Gastroesophageal sphincter (tissue), 3 donors: Measurements from ENCODE around the gene SLC7A6.

Experiments
- CTCF ChIP-seq, 4 experiments: fragments of 200-600 bp in 2 of 4; fragments of 450-650 bp in 2 of 4; sonication (generic) in 1 of 4; IDR thresholded peaks; one replicate each; pipeline ENCODE4 v1.5.1; 2017 to 2019; ENCODE audit warnings: antibody characterized with exemption in 4 of 4, mild to moderate bottlenecking in 2 of 4, moderate library complexity in 2 of 4
- POLR2A ChIP-seq, 2 donors: fragments of 450-650 bp; IDR thresholded peaks; one replicate each; pipeline ENCODE4 v1.6.1; 2017; ENCODE audit warnings: antibody characterized with exemption in 2 of 2, mild to moderate bottlenecking in 2 of 2, moderate library complexity in 1 of 2

GRCh38 chr16:68346892-68347480 lies 82.7 kb downstream of the SLC7A6 start:
- no peak for TF ChIP-seq CTCF (IDR thresholded peaks at IDR 0.05)
- TF ChIP-seq POLR2A (IDR thresholded peaks at IDR 0.05) = no peak
